Mesothelial cell of epicardium (in vitro differentiated cells): Measurements from ENCODE around the gene SIK3. TPM values are rescaled to one million over a fixed set of nuclear protein-coding genes. Genes with fewer than 3 reads are reported as not detected.
A peak's percentile ranks its signal among the peaks of the same experiment; 100 is the strongest.

Source experiments
- DNase-seq, 2 experiments: peaks; one replicate each; pipeline ENCODE4 v3.0.0; 2021; ENCODE audit warnings: low spot score in 2 of 2; ENCODE audit not compliant: unreplicated experiment in 2 of 2
- H3K27ac Mint-ChIP-seq: 2 replicates; pipeline ENCODE4 v1.8.0; 2021; ENCODE audit warnings: mixed read lengths
- H3K27me3 Mint-ChIP-seq: 2 replicates; pipeline ENCODE4 v1.8.0; 2021; ENCODE audit warnings: low read depth, mixed read lengths
- H3K36me3 Mint-ChIP-seq: 2 replicates; pipeline ENCODE4 v1.8.0; 2021; ENCODE audit warnings: mixed read lengths
- H3K4me1 Mint-ChIP-seq: 2 replicates; pipeline ENCODE4 v1.8.0; 2021; ENCODE audit warnings: mixed read lengths
- H3K4me3 Mint-ChIP-seq: 2 replicates; pipeline ENCODE4 v1.8.0; 2021; ENCODE audit warnings: mild to moderate bottlenecking, moderate library complexity, mixed read lengths
- H3K9me3 Mint-ChIP-seq: 2 replicates; pipeline ENCODE4 v1.8.0; 2021; ENCODE audit warnings: mixed read lengths
- total RNA-seq: library from RNA; stranded (reverse); gene quantifications from 3 replicates; pipeline ENCODE4 v1.2.1, GENCODE V29; 2021
- TF ChIP-seq, protein P1 (sequence below): fragments of 200-600 bp; sonication (generic); IDR thresholded peaks from one replicate; pipeline ENCODE4 v1.5.0; 2021; ENCODE audit warnings: antibody characterized with exemption; ENCODE audit not compliant: unreplicated experiment

Gene SIK3
- total RNA-seq, 1 donor from 2014 or later = 35.6 TPM

DNA sequence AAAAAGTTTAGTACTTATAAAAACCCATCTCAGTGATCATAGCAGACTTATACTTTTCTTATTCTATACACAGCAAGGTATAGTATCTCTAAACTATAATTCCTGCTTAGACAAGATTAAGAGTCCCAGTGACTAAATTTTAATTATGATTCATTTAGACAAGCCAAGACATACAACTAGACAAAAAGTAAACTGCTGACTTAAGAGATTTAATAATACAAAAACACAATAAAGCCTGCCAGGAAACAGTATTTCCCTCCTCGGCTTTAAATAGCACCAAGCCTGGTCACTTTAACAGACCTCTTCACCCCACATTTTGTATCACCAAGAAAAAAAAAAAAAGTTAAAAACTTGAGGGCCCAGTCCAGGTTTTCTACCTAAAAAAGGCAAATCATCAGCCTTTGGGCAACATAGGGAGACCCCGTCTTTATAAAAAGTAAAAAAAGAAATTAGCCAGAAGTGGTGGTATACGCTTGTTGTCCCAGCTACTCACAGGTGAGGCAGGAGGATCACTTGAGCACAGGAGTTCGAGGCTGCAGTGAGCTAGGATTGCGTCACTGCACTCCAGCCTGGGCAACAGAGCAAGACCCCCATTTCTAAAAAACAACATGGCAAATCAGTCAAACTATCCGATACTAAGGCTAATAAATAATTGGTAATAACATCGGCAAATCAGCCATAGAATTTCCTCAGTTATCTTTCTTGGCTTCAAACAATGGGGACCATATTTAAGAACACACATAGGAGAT, 53.8 kb downstream of the SIK3 start:
- TF ChIP-seq, protein P1, sequence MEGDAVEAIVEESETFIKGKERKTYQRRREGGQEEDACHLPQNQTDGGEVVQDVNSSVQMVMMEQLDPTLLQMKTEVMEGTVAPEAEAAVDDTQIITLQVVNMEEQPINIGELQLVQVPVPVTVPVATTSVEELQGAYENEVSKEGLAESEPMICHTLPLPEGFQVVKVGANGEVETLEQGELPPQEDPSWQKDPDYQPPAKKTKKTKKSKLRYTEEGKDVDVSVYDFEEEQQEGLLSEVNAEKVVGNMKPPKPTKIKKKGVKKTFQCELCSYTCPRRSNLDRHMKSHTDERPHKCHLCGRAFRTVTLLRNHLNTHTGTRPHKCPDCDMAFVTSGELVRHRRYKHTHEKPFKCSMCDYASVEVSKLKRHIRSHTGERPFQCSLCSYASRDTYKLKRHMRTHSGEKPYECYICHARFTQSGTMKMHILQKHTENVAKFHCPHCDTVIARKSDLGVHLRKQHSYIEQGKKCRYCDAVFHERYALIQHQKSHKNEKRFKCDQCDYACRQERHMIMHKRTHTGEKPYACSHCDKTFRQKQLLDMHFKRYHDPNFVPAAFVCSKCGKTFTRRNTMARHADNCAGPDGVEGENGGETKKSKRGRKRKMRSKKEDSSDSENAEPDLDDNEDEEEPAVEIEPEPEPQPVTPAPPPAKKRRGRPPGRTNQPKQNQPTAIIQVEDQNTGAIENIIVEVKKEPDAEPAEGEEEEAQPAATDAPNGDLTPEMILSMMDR = no peak
- H3K4me3 Mint-ChIP-seq = no peak overlapping the region
- H3K4me1 Mint-ChIP-seq = peaks cover 31% of the 10 kb centered on the region
- H3K36me3 Mint-ChIP-seq = no peaks in the 10 kb centered on the region
- H3K27ac Mint-ChIP-seq = no peak overlapping the region
- H3K9me3 Mint-ChIP-seq = no peaks in the 10 kb centered on the region
- no peaks in the 10 kb centered on the region for H3K27me3 Mint-ChIP-seq
- no peak for DNase-seq

DNA sequence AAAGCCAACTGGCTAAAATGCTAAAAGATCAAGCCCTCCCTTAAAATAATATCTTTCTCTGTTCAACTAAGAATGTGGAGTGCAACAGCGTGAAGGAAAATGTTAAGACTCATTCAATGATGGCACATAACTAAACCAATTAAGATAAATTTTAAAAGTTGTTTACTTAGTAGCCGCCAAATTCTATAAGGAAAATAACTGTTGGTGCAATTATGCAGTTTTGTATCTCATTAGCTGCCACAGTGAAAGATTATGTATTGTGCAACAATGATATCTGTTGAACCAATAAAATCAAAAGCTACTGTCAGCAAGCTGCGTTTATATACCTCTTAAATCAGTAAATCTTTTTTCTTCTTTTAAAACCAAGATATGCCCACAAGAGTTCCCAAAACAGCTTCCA, 55.5 kb downstream of the SIK3 start:
- H3K36me3 Mint-ChIP-seq = no peaks in the 10 kb centered on the region
- TF ChIP-seq, protein P1 = no peak
- H3K4me1 Mint-ChIP-seq = peaks cover 35% of the 10 kb centered on the region
- H3K4me3 Mint-ChIP-seq = no peak overlapping the region
- H3K27ac Mint-ChIP-seq = no peak overlapping the region
- DNase-seq = no peak
- no peaks in the 10 kb centered on the region for H3K27me3 Mint-ChIP-seq
- no peaks in the 10 kb centered on the region for H3K9me3 Mint-ChIP-seq

DNA sequence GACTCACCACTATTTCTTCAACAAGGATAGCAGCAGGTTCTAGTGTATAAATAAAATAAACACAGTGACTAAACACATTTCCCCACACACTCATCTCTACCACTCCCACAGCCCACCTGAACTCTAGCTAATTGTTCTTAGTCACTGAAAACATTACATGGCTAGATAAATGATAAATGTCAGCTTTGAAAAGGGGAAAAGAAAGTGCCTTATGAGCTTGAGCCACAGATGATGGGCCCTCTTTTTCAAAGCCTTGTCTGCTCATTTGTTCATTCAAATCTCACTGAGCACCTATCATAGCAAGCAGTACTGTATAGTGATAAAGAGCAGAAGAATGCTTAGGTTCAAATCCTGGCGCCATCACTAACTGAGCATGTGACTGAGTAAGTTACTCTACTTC, 58.3 kb downstream of the SIK3 start:
- H3K4me3 Mint-ChIP-seq = no peak overlapping the region
- no peaks in the 10 kb centered on the region for H3K36me3 Mint-ChIP-seq
- H3K27ac Mint-ChIP-seq = no peak overlapping the region
- H3K4me1 Mint-ChIP-seq = peaks cover 37% of the 10 kb centered on the region
- no peaks in the 10 kb centered on the region for H3K9me3 Mint-ChIP-seq
- TF ChIP-seq, protein P1 = no peak
- no peak for DNase-seq
- no peaks in the 10 kb centered on the region for H3K27me3 Mint-ChIP-seq

DNA sequence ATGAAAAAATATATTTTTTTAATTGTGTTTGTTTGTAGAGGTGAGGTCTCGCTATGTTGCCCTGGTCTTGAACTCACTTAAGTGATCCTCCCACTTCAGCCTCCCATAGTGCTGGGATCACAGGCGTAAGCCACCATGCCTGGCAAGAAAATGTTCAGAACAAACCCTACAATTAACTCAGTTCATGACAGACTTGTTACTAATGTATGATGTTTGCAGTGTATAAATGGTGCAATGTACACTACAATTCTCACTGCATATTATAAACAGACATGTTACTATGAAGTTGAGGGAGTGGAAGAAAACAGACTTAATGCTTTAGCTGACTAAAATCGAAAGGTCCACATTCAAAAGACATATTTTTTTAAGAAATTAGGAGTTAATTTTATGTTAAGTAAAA, 59.0 kb downstream of the SIK3 start:
- H3K36me3 Mint-ChIP-seq = no peaks in the 10 kb centered on the region
- H3K27ac Mint-ChIP-seq = no peak overlapping the region
- no peak for DNase-seq
- no peaks in the 10 kb centered on the region for H3K9me3 Mint-ChIP-seq
- H3K4me1 Mint-ChIP-seq = peaks cover 32% of the 10 kb centered on the region
- no peak overlapping the region for H3K4me3 Mint-ChIP-seq
- TF ChIP-seq, protein P1 = no peak
- H3K27me3 Mint-ChIP-seq = no peaks in the 10 kb centered on the region

DNA sequence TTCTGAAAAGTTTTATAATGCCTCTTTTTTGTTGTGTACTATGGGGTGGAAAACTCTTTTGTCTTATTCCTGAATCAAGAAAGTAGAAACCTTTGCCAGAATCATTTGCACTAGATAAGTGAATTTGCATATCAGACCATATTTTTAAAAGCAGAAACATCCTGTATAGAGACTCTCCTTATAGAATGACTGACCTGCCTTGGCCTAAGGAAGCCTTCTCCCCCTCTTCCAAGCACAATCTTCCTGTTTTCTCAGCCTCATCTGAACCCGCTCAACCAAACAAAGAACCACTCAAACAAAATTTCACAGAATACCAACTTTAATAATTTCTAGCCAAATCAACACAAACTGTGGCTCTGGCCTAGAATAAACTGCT, 60.3 kb downstream of the SIK3 start:
- TF ChIP-seq, protein P1 = no peak
- no peak for DNase-seq
- H3K9me3 Mint-ChIP-seq = no peaks in the 10 kb centered on the region
- H3K27ac Mint-ChIP-seq = peak overlapping the region; percentile 20
- H3K27me3 Mint-ChIP-seq = no peaks in the 10 kb centered on the region
- no peaks in the 10 kb centered on the region for H3K36me3 Mint-ChIP-seq
- peaks cover 23% of the 10 kb centered on the region for H3K4me1 Mint-ChIP-seq
- H3K4me3 Mint-ChIP-seq = no peak overlapping the region
